Measurements from ENCODE around the gene MACROD1. TPM values are rescaled to one million over a fixed set of nuclear protein-coding genes. Genes with fewer than 3 reads are reported as not detected.
A peak's percentile ranks its signal among the peaks of the same experiment; 100 is the strongest.

Gene MACROD1
- total RNA-seq, 1 donor, result 17.7 TPM

DNA sequence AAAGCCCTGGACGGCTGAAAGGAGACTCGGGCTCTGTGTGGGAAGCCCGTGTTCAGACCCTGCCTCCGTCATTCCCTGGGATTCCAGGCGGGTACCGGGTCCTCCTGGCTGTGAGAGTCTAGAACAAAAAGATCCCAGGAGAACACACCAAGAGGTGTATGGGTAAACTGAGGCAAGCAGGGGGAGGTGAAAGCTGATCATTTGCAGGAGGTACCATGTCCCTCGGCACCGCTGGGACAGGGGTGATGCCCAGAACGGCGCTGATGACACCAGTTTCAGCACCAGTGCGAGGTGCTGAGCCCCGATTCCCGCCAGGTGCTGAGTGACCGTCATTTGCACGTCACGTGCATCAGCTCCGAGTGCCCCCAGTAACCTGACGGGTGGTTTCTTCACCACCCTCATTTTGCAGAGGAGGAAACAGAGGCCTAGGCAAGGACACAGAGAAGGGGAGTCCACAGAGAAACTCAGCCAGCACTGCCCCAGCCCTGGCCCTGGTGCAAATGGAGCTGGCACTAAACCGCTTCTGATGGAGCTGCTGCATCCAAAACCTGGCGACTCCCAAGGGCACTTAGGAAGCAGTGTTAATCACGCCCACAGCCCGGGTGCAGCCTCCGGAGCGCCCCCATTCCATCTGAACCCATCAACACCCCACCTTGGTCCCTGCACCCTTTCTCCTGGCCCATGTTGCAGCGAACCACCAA lies 16.8 kb downstream of the MACROD1 start:
- Histone ChIP-seq H3K27ac (ENCODE audit: low read depth, low read length) (no peak overlapping the region), H3K27me3 (ENCODE audit: insufficient read depth, low read length) (no peaks in the 10 kb centered on the region), H3K79me2 (ENCODE audit: insufficient read depth, low read length) (no peaks in the 10 kb centered on the region), H3K4me2 (ENCODE audit: insufficient read depth, low read length) (no peak overlapping the region), H2AFZ (ENCODE audit: low read length) (no peak overlapping the region), H4K20me1 (ENCODE audit: insufficient read depth, low read length) (peaks cover 22% of the 10 kb centered on the region), H3K36me3 (ENCODE audit: insufficient read depth, low read length) (no peaks in the 10 kb centered on the region), H3K4me1 (ENCODE audit: insufficient read depth, low read length) (peaks cover 4% of the 10 kb centered on the region), H3K4me3 (ENCODE audit: insufficient read depth, low read length) (no peak overlapping the region), H3K9me3 (ENCODE audit: low read depth, low read length) (no peaks in the 10 kb centered on the region)
- no peak for DNase-seq (ENCODE audit: insufficient read length, low spot score, missing footprints)
- TF ChIP-seq, protein P1, sequence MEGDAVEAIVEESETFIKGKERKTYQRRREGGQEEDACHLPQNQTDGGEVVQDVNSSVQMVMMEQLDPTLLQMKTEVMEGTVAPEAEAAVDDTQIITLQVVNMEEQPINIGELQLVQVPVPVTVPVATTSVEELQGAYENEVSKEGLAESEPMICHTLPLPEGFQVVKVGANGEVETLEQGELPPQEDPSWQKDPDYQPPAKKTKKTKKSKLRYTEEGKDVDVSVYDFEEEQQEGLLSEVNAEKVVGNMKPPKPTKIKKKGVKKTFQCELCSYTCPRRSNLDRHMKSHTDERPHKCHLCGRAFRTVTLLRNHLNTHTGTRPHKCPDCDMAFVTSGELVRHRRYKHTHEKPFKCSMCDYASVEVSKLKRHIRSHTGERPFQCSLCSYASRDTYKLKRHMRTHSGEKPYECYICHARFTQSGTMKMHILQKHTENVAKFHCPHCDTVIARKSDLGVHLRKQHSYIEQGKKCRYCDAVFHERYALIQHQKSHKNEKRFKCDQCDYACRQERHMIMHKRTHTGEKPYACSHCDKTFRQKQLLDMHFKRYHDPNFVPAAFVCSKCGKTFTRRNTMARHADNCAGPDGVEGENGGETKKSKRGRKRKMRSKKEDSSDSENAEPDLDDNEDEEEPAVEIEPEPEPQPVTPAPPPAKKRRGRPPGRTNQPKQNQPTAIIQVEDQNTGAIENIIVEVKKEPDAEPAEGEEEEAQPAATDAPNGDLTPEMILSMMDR (IDR thresholded peaks at IDR 0.05; ENCODE audit: extremely low read depth, low read depth, low read length), result no peak

DNA sequence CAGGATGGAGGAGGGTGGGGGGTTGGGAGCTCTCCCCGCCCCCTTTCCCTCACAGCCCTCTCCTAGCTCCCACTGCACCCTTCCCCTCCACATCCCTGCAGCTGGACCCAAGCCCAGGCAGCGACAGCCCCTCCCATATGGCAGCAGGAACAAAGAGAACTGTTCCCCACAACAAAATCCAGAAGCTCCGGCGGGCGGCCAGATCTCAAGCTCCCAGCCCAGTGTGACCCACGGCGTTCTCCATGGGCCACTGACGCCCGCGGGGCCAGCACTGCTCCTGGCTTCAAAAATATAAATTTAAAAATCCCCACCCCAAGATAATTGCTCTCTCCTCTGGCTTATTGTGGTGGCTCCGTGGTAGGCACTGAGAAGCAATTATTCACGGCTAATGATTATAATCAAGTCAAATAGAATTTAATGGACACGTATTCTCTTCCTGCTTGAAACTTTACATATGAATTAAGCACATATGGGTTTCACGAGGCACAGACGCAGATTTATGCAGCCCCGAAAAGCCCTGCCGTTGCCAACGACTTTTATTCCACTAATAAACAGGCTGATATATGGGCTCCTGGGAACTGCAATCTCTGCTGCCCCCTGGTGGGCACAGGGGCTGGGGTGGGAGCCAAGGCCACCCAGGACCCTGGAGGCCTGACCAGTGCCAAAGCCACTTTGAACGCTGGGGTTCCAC lies 17.5 kb downstream of the MACROD1 start:
- no peaks in the 10 kb centered on the region for H3K27me3 ChIP-seq (ENCODE audit: insufficient read depth, low read length)
- H3K36me3 ChIP-seq (ENCODE audit: insufficient read depth, low read length), result no peaks in the 10 kb centered on the region
- H2AFZ ChIP-seq (ENCODE audit: low read length), result peak overlapping the region; percentile 68
- H3K27ac ChIP-seq (ENCODE audit: low read depth, low read length), result no peak overlapping the region
- H3K9me3 ChIP-seq (ENCODE audit: low read depth, low read length), result no peaks in the 10 kb centered on the region
- H4K20me1 ChIP-seq (ENCODE audit: insufficient read depth, low read length), result peaks cover 18% of the 10 kb centered on the region
- DNase-seq (ENCODE audit: insufficient read length, low spot score, missing footprints), result peak; percentile 99
- no peaks in the 10 kb centered on the region for H3K79me2 ChIP-seq (ENCODE audit: insufficient read depth, low read length)
- TF ChIP-seq, protein P1 (IDR thresholded peaks at IDR 0.05; ENCODE audit: extremely low read depth, low read depth, low read length), result peak; percentile 92
- peak overlapping the region; percentile 79 for H3K4me2 ChIP-seq (ENCODE audit: insufficient read depth, low read length)
- peaks cover 4% of the 10 kb centered on the region for H3K4me1 ChIP-seq (ENCODE audit: insufficient read depth, low read length)
- peak overlapping the region; percentile 52 for H3K4me3 ChIP-seq (ENCODE audit: insufficient read depth, low read length)

DNA sequence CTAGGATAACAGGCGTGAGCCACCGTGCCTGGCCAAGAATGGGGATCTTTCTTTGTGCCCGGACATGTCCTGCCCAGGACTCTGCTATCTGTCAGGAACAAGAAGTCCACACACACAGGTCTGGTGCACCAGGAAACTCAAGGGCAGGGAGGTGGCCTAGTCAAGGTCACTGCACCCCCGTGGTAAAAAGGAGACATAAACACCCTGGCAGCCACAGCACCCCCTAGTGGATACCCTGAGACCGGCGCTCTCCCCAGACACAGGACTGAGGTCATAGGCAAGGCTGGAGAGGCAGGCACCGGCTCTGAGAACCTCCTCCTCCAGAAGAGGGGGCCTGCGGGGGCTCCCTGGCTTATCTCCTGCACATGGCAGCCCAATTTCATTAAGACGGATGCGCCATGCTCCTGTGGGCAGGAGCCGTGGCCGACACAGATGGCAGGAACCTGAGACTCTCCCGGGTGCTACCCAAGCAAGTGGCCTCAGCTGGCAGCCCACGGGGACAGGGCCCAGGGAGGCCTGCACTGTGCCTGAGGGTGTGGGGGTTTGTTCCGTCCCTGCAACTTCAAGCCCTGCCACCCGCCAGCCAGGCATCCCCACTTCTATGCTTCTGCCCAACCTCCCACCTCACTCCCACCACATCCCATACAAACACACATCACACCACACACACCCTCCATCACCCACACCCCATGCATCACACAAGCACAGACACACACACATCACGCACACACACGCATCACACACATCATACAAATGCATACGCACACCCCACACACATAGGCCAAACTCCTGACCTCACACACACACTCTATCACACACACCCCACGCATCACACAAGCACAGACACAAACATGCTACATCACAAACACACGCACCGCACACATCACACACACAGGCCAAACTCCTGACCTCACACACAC lies 19.6 kb downstream of the MACROD1 start:
- Histone ChIP-seq H3K4me2 (ENCODE audit: insufficient read depth, low read length) (no peak overlapping the region), H3K4me1 (ENCODE audit: insufficient read depth, low read length) (peaks cover 4% of the 10 kb centered on the region), H3K4me3 (ENCODE audit: insufficient read depth, low read length) (no peak overlapping the region), H3K27me3 (ENCODE audit: insufficient read depth, low read length) (no peaks in the 10 kb centered on the region), H3K9me3 (ENCODE audit: low read depth, low read length) (no peaks in the 10 kb centered on the region), H3K36me3 (ENCODE audit: insufficient read depth, low read length) (no peaks in the 10 kb centered on the region), H3K79me2 (ENCODE audit: insufficient read depth, low read length) (no peaks in the 10 kb centered on the region), H4K20me1 (ENCODE audit: insufficient read depth, low read length) (peaks cover 9% of the 10 kb centered on the region), H3K27ac (ENCODE audit: low read depth, low read length) (no peak overlapping the region), H2AFZ (ENCODE audit: low read length) (no peak overlapping the region)
- DNase-seq (ENCODE audit: insufficient read length, low spot score, missing footprints), result peak; percentile 98
- TF ChIP-seq, protein P1 (IDR thresholded peaks at IDR 0.05; ENCODE audit: extremely low read depth, low read depth, low read length), result peak; percentile 77
